Measurements from ENCODE around the gene KRTAP4-1. TPM values are rescaled to one million over a fixed set of nuclear protein-coding genes. Genes with fewer than 3 reads are reported as not detected.

KRTAP4-1 gene
- polyA plus RNA-seq, 3 donors = not detected

DNA sequence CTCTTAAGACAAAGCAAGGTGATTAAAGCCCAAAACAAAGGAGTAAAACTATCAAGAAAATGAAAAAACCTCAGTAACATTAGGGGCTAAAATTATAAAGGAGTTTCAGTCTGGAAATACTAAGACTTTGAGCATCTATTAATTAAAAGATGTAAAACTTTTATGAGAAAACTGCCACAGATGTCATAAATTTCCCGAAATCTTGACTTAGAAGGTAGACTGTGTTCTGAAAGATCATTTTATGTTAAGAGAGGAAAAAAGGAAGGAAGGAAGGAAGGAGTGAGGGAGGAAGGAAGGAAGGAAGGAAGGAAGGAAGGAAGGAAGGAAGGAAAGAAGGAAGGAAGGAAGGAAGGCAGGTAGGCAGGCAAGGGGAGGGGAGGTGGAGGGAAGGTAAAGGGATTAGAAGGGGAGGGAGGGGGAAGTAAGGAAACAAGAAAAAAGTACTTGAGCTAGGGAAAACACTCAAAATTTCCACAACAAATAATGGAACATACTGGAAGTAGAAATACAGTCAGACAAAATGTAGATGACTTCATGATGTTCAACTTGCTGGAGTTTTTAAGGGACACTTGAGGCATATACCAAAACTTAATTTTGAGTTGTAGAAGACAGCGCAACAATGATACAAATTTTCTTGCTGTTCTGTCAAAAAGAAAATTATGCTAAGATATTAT lies 37.0 kb downstream of the KRTAP4-1 start:
- no peak overlapping the region for H3K27ac ChIP-seq (ENCODE audit: low read depth in 1 of 2, low read length in 2 of 2)
- intact Hi-C loops (cut with micrococcal nuclease) = no loop called here
- no peaks in the 10 kb centered on the region for H3K4me1 Mint-ChIP-seq
- no peaks in the 10 kb centered on the region for H3K4me1 ChIP-seq (ENCODE audit: control insufficient read depth in 1 of 2, insufficient read depth in 2 of 2, low read length in 2 of 2)
- peaks cover 8 to 17% (median 14%) of the 10 kb centered on the region in 7 donors for H3K9me3 Mint-ChIP-seq
- peaks cover 6 to 13% of the 10 kb centered on the region in 2 donors for H3K9me3 ChIP-seq (replicated peaks in 1 of 2; ENCODE audit: control insufficient read depth in 1 of 2, insufficient read depth in 1 of 2, low read length in 2 of 2)
- H3K27me3 ChIP-seq (ENCODE audit: control insufficient read depth in 2 of 2, insufficient read depth in 2 of 2, low read length in 2 of 2) = no peaks in the 10 kb centered on the region
- H4K20me1 ChIP-seq (ENCODE audit: insufficient read depth, low read length) = no peaks in the 10 kb centered on the region
- H3K9ac ChIP-seq (ENCODE audit: insufficient read depth, low read length, poor library complexity, severe bottlenecking) = no peak overlapping the region
- H3K4me3 ChIP-seq (replicated peaks in 1 of 3; ENCODE audit: low read depth in 2 of 3, low read length in 3 of 3) = no peak overlapping the region
- no peaks in the 10 kb centered on the region for H3K79me2 ChIP-seq (ENCODE audit: insufficient read depth, low read length)
- H3K36me3 Mint-ChIP-seq = no peaks in the 10 kb centered on the region
- no peak overlapping the region for H2AFZ ChIP-seq (ENCODE audit: insufficient read depth, low read depth, low read length, poor library complexity, severe bottlenecking)
- no peak overlapping the region for H3K4me2 ChIP-seq (replicated peaks; ENCODE audit: extremely low read depth, low read length, poor library complexity, severe bottlenecking)
- peaks cover 3 to 4% (median 3%) of the 10 kb centered on the region in 3 donors for H3K27me3 Mint-ChIP-seq (ENCODE audit: low read depth in 3 of 3)
- WGBS (ENCODE audit: insufficient coverage) = 100% methylated on average over 1 of the region's 2 CpGs
- no peak overlapping the region for H3K27ac Mint-ChIP-seq
- DNase-seq = no peak
- TF ChIP-seq, protein P1, sequence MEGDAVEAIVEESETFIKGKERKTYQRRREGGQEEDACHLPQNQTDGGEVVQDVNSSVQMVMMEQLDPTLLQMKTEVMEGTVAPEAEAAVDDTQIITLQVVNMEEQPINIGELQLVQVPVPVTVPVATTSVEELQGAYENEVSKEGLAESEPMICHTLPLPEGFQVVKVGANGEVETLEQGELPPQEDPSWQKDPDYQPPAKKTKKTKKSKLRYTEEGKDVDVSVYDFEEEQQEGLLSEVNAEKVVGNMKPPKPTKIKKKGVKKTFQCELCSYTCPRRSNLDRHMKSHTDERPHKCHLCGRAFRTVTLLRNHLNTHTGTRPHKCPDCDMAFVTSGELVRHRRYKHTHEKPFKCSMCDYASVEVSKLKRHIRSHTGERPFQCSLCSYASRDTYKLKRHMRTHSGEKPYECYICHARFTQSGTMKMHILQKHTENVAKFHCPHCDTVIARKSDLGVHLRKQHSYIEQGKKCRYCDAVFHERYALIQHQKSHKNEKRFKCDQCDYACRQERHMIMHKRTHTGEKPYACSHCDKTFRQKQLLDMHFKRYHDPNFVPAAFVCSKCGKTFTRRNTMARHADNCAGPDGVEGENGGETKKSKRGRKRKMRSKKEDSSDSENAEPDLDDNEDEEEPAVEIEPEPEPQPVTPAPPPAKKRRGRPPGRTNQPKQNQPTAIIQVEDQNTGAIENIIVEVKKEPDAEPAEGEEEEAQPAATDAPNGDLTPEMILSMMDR (IDR thresholded peaks at IDR 0.05) = no peak
- no peak overlapping the region for H3K4me3 Mint-ChIP-seq
- H3K36me3 ChIP-seq (replicated peaks in 1 of 2; ENCODE audit: control insufficient read depth in 1 of 2, insufficient read depth in 2 of 2, low read length in 2 of 2) = no peaks in the 10 kb centered on the region

DNA sequence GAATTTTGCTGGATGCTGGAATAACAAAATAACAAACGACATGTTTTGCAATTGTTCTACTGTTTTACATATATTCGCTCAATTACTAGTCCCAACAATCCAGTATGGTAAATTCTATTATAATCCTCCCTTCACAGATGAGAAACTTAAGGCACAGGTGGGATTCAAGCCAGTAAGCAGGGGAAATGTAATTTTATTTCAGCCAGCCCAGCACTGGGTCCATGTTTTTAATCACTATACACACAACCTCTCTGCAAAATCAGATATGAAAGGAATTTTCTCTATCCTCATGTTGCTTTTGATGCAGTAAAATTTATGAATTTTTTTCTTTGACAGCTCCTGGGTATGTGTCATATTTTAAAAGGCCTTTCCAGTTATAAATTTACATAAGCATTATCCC lies 39.5 kb downstream of the KRTAP4-1 start:
- intact Hi-C loops (cut with micrococcal nuclease) = no loop called here
- no peak overlapping the region for H3K4me2 ChIP-seq (replicated peaks; ENCODE audit: extremely low read depth, low read length, poor library complexity, severe bottlenecking)
- H3K36me3 Mint-ChIP-seq = no peaks in the 10 kb centered on the region
- H3K27ac ChIP-seq (ENCODE audit: low read depth in 1 of 2, low read length in 2 of 2) = no peak overlapping the region
- no peaks in the 10 kb centered on the region for H3K36me3 ChIP-seq (replicated peaks in 1 of 2; ENCODE audit: control insufficient read depth in 1 of 2, insufficient read depth in 2 of 2, low read length in 2 of 2)
- no peak overlapping the region for H3K4me3 ChIP-seq (replicated peaks in 1 of 3; ENCODE audit: low read depth in 2 of 3, low read length in 3 of 3)
- no peaks in the 10 kb centered on the region for H3K79me2 ChIP-seq (ENCODE audit: insufficient read depth, low read length)
- H3K9me3 ChIP-seq (replicated peaks in 1 of 2; ENCODE audit: control insufficient read depth in 1 of 2, insufficient read depth in 1 of 2, low read length in 2 of 2) = peaks cover 7 to 21% of the 10 kb centered on the region in 2 donors
- H3K4me1 Mint-ChIP-seq = no peaks in the 10 kb centered on the region
- no peak overlapping the region for H3K9ac ChIP-seq (ENCODE audit: insufficient read depth, low read length, poor library complexity, severe bottlenecking)
- peaks cover 17 to 32% (median 25%) of the 10 kb centered on the region in 7 donors for H3K9me3 Mint-ChIP-seq
- no peaks in the 10 kb centered on the region for H3K27me3 ChIP-seq (ENCODE audit: control insufficient read depth in 2 of 2, insufficient read depth in 2 of 2, low read length in 2 of 2)
- H3K27ac Mint-ChIP-seq = no peak overlapping the region
- no peak overlapping the region for H2AFZ ChIP-seq (ENCODE audit: insufficient read depth, low read depth, low read length, poor library complexity, severe bottlenecking)
- peaks cover 3 to 4% (median 3%) of the 10 kb centered on the region in 3 donors for H3K27me3 Mint-ChIP-seq (ENCODE audit: low read depth in 3 of 3)
- TF ChIP-seq, protein P1 (IDR thresholded peaks at IDR 0.05) = no peak
- DNase-seq = no peak
- no peak overlapping the region for H3K4me3 Mint-ChIP-seq
- H3K4me1 ChIP-seq (ENCODE audit: control insufficient read depth in 1 of 2, insufficient read depth in 2 of 2, low read length in 2 of 2) = no peaks in the 10 kb centered on the region
- no peaks in the 10 kb centered on the region for H4K20me1 ChIP-seq (ENCODE audit: insufficient read depth, low read length)
- WGBS (ENCODE audit: insufficient coverage) = no CpG with 5 or more reads among the region's 2 CpGs
